Activated CD8-positive, alpha-beta memory T cell treated with anti-CD3 and anti-CD28 coated beads for 4 hours (primary cell): Measurements from ENCODE around the gene MYO6.

Experiments used
- DNase-seq, 2 donors: peaks; one replicate each; pipeline ENCODE4 v3.0.0-alpha.2; 2020; ENCODE audit warnings: low read depth in 2 of 2

The MYO6 gene

GRCh38 chr6:75766387-75766786 is 17.3 kb downstream of the MYO6 start:
- DNase-seq: no peak

GRCh38 chr6:75770844-75771243 is 21.8 kb downstream of the MYO6 start:
- DNase-seq: no peak

- no peak for DNase-seq
Measured at GRCh38 chr6:75775219-75775618, 26.2 kb downstream of the MYO6 start.

DNA sequence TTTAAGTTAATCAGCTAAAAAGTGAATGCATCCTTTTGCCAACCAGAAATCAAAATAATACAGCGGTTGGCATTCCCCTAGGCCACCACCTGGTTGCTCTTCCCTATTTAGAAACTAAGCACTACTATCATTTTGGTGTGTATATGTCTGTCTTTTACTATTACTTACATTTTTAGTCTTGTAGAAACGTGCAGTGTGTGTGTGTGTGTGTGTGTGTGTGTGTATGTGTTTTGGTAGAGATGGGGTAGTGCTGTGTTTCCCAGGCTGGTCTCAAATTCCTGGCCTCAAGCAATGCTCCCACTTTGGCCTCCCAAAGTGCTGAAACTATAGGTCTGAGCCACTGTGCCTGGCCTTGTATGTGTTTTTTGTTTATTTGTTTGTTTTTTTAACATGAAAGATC is 27.4 kb downstream of the MYO6 start:
- DNase-seq: no peak

DNA sequence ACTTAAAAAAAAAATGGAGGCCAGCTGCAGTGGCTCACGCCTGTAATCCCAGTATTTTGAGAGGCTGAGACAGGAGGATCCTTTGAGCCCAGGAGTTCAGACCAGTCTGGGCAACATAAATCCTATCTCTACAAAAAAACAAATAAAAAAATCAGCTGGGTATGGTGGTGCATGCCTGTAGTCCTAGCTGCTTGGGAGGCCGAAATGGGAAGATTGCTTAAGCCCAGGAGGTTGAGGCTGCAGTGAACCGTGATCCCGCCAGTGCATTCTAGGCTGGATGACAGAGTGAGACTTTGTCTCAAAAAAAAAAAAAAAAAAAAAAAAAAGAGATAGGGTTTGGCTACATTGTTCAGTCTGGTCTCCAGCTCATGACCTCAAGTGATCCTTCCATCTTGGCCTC is 29.7 kb downstream of the MYO6 start:
- no peak for DNase-seq

DNA sequence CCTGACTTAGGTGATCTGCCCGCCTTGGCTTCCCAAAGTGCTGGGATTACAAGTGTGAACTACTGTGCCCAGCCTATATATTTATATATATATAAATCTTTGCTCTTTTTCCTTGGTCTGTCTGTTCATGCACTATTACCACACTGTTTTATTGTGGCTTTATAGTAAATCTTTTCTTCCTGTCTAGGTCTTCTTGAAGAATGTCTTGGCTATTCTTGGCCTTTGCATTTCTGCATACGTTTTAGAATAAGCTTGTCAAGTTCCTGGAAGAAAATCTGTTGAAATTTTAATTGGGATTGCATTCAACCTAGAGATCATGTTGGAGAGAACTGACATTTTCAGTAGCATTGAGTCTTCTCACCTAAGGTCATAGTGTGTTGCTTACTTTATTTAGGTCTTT is 37.1 kb downstream of the MYO6 start:
- no peak for DNase-seq

DNA sequence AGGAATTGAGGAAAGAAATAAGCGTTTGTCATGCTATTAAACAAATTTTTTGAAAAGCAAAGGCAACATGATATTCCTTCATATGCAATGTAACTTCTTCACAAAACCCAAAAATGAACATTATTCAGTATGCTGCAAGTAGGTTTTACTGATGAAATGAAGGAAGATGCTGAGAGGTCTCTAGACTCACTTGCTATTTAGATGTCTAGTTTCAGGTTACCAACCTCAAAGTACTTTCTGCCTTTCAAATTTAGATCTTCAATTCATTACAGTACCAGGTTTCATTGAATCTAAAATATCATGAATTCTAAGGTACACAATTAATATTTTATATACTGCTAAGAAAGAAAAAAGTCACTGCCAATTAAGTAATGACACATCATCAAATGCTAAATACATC is 39.9 kb downstream of the MYO6 start:
- DNase-seq: no peak

DNA sequence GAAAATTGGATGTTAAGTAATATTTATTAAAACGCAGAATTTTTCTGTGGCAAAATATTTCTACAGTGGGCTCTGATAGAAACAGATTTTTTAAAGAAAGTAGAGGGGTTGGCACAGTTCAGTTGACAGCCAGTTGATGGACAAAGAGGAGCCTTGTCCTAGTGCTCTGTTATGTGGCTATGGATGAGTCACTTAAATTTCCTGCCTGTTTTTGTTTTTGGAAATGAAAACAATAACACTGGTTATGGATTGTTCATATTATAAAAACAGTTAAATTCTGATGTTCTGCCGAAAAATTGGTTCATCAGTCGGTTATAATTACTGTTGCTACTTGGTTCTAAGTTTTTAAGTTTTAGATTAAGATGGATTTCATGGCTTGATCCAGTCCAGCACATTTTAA is 42.8 kb downstream of the MYO6 start:
- DNase-seq: no peak

GRCh38 chr6:75794351-75794846 is 45.4 kb downstream of the MYO6 start:
- no peak for DNase-seq

DNA sequence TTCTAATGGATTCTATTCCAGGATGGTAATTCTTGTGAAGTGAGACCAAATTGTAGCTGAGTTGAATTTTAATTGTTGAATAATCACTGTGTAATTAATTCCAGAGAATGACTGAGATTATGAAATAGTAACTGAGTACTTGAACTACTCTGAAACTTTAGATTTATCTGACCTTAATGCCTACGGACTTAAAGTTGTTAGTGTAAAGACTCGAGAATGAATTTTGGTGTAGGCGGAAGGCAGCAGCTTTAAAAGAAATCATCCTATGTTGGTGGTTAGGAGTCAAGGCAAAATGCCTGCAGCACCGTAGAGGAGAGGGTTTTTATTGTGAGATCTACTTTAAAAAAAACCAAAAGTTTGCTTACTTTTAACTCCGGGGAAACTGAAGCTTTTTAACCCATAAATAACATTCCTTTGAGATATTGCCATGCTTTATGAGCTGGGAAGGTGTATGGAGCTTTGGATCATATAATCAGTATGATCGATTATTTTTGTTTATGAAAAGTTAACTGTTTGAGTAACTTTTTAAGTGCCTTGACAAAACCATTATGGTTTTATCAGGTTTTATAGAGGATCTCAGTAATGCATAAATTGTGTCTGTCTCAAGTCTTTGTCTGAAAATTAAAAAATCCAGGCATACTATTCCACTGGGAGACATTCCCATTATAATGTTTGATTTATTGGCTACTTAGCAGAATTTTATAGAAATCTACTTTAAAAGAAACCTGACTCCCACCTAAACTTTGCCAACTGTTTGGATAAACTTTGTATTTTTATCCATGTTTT is 46.1 kb downstream of the MYO6 start:
- no peak for DNase-seq

GRCh38 chr6:75796723-75797122 is 47.7 kb downstream of the MYO6 start:
- DNase-seq: no peak

DNA sequence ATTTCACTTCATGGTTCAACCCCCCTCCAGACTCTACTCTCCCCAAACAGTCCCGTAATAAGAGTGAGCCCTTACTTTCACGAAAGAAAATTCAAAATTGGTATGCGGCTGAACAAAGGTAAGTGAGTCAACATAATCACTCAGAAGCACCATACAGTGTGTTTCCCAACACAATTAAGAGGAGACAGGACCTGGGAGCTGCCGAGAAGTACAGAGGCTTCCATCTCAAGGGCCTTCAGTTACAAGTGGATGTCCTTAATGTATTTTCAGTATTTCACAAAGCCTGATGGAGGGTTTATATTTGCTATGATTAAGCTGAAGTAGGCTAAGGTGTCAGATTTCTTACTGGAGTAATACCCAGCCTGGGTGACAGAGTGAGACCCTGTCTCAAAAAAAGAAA is 51.1 kb downstream of the MYO6 start:
- no peak for DNase-seq

DNA sequence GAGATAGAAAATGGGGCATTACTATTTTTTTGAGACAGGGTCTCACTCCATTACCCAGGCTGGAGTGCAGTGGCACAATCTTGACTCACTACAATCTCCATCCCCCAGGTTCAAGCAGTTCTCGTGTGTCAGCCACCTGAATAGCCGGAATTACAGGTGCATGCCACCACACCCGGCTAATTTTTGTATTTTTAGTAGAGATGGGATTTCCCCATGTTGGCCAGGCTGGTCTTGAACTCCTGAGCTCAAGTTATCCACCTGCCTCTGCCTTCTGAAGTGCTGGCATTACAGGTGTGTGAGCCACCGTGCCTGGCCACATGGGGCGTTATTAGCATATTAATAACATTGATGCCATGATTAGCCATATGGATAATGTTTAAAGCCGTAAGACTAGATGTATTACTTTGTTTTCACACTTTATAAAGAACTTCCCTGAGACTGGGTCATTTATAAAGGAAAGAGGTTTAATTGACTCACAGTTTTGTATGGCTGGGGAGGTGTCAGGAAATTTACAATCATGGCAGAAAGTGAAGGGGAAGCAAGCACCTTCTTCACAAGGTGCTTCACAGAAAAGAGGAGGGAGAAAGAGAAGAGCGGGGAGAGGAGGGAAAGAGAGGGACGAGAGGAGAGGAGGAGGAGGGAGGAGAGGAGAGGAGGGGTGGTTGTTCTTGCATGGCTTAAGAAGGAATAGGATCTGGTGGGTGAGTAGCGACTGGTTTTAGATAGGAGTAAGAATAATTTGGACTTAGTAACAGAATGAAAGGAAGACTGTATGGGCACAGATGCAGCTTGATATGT is 51.9 kb downstream of the MYO6 start:
- DNase-seq: no peak

DNA sequence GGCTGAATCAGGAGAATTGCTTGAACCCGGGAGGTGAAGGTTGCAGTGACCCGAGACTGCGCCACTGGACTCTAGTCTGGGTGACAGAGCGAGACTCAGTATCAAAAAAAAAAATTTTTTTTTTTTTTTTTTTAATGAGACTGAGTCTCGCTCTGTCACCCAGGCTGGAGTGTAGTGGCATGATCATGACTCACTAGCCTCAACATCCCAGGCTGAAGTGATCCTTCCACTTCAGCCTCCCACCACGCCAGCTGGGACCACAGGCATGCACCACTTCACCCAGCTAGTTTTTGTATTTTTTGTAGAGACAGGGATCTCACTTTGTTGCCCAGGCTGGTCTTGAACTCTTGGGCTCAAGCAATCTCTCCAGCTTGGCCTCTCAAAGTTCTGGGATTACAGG is 53.3 kb downstream of the MYO6 start:
- DNase-seq: no peak

DNA sequence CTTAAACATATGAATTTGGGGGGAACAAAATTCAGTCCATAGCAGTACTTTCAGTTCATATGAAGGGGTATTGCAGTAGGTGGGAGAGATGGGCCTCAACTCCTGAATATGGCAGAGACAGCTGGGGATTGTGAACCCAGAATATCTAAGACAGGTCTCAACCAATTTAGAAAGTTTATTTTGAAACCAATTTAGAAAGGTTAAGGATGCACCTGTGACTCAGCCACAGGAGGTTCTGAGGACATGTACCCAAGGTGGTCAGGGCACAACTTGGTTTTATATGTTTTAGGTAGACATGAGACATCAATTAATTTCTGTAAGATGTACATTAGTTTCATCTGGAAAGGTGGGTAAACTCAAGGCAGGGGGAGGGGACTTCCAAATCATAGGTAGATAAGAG is 59.5 kb downstream of the MYO6 start:
- DNase-seq: no peak

- no peak for DNase-seq
Measured at GRCh38 chr6:75812560-75812959, 63.5 kb downstream of the MYO6 start.

- no peak for DNase-seq
Measured at GRCh38 chr6:75813476-75814250, 64.6 kb downstream of the MYO6 start.

GRCh38 chr6:75815756-75816155 is 66.7 kb downstream of the MYO6 start:
- DNase-seq: no peak

- DNase-seq: no peak
Measured at GRCh38 chr6:75818098-75818855, 69.2 kb downstream of the MYO6 start.

- no peak for DNase-seq
Measured at GRCh38 chr6:75819776-75820487, 70.9 kb downstream of the MYO6 start.

- no peak for DNase-seq
Measured at GRCh38 chr6:75824160-75824559, 75.1 kb downstream of the MYO6 start.
